A549 (cell line): ENCODE results near the gene TJP2. TPM values are rescaled to one million over a fixed set of nuclear protein-coding genes. Genes with fewer than 3 reads are reported as not detected.

Source experiments
- ATAC-seq, 2 experiments: fragments of 200-7000 bp in 1 of 2; fragments of >200 bp in 1 of 2; cut with Nextera tagmentation in 1 of 2; cut with Tn5 transposase in 1 of 2; 3 replicates each; pipeline versions ENCODE4 v1.8.0 to v1.9.1; 2018 to 2020; ENCODE audit warnings: mild to moderate bottlenecking in 1 of 2, moderate library complexity in 1 of 2
- CTCF ChIA-PET: fragments of 300-600 bp; sonication (Branson Sonifier 250); formaldehyde crosslinking; extraction: SDS; loops from one replicate; lab custom pipeline; 2021; ENCODE audit warnings: antibody characterized with exemption, inconsistent platforms; lab: Yijun Ruan, JAX
- POLR2A ChIA-PET: fragments of 350-600 bp; formaldehyde crosslinking; extraction: SDS; loops from one replicate; lab custom pipeline; 2021; ENCODE audit warnings: antibody characterized with exemption, inconsistent platforms; lab: Yijun Ruan, JAX
- DNase-seq, 2 experiments: peaks; one replicate each; pipeline versions ENCODE4 v3.0.0 to v3.0.0-alpha.2; 2011 to 2016; ENCODE audit warnings: low read depth in 1 of 2, low spot score in 1 of 2
- FAIRE-seq: peaks from 2 replicates; lab custom pipeline; 2011; peaks lifted over from hg19 to GRCh38; lab: Jason Lieb, UNC
- H3K27ac ChIP-seq, 2 experiments: fragments of >200 bp; sonication (Bioruptor Twin); formaldehyde crosslinking; 3 replicates each; pipeline ENCODE4 v1.5.1; 2016 to 2017
- H3K4me1 ChIP-seq: fragments of >200 bp; sonication (Bioruptor Twin); formaldehyde crosslinking; 3 replicates; pipeline ENCODE4 v1.6.1; 2016
- H3K4me2 ChIP-seq: fragments of >200 bp; sonication (Bioruptor Twin); formaldehyde crosslinking; 3 replicates; pipeline ENCODE4 v1.6.1; 2016
- H3K4me3 ChIP-seq: fragments of >200 bp; sonication (Bioruptor Twin); formaldehyde crosslinking; 3 replicates; pipeline ENCODE4 v1.5.1; 2016
- H3K9me3 ChIP-seq: fragments of >200 bp; sonication (Bioruptor Twin); formaldehyde crosslinking; 3 replicates; pipeline ENCODE4 v1.6.1; 2016
- ATOH8 ChIP-seq: fragments of 250-450 bp; sonication (Bioruptor Pico); IDR thresholded peaks from 2 replicates; pipeline ENCODE4 v1.5.0; 2020; ENCODE audit warnings: low read depth, mild to moderate bottlenecking, moderate library complexity
- BHLHE40 ChIP-seq: IDR thresholded peaks from 2 replicates; pipeline ENCODE4 v1.6.1; 2012; ENCODE audit warnings: low read depth, low read length, inconsistent platforms
- CHD4 ChIP-seq: fragments of 200-600 bp; sonication (generic); IDR thresholded peaks from 2 replicates; pipeline ENCODE4 v1.6.1; 2016; ENCODE audit warnings: antibody characterized with exemption, mild to moderate bottlenecking, borderline replicate concordance
- CTCF ChIP-seq: fragments of >200 bp; sonication (Bioruptor Twin); formaldehyde crosslinking; IDR thresholded peaks from 3 replicates; pipeline ENCODE4 v1.5.1; 2016
- EHF ChIP-seq: fragments of 250-450 bp; sonication (Bioruptor Pico); IDR thresholded peaks from 2 replicates; pipeline ENCODE4 v1.5.0; 2020; ENCODE audit warnings: mild to moderate bottlenecking
- ELK1 ChIP-seq: fragments of 150-350 bp; IDR thresholded peaks from 2 replicates; pipeline ENCODE4 v1.6.1; 2014; ENCODE audit warnings: low read depth, mild to moderate bottlenecking, low read length
- ESRRA ChIP-seq: fragments of 150-350 bp; IDR thresholded peaks from 2 replicates; pipeline ENCODE4 v1.6.1; 2014; ENCODE audit warnings: mild to moderate bottlenecking, low read length, borderline replicate concordance
- FOSB ChIP-seq: fragments of 250-450 bp; sonication (Bioruptor Pico); IDR thresholded peaks from 2 replicates; pipeline ENCODE4 v1.5.0; 2020; ENCODE audit warnings: mild to moderate bottlenecking, moderate library complexity
- HEYL ChIP-seq: fragments of 250-450 bp; sonication (Bioruptor Pico); IDR thresholded peaks from 2 replicates; pipeline ENCODE4 v1.8.0; 2021; ENCODE audit warnings: mild to moderate bottlenecking, moderate library complexity
- HOXA7 ChIP-seq: fragments of 250-450 bp; sonication (Bioruptor Pico); IDR thresholded peaks from 2 replicates; pipeline ENCODE4 v1.5.0; 2020; ENCODE audit warnings: mild to moderate bottlenecking, moderate library complexity
- HOXB13 ChIP-seq: fragments of 250-450 bp; sonication (Bioruptor Pico); IDR thresholded peaks from 2 replicates; pipeline ENCODE4 v1.5.0; 2020; ENCODE audit warnings: low read depth, mild to moderate bottlenecking, moderate library complexity
- HOXB5 ChIP-seq: fragments of 250-450 bp; sonication (Bioruptor Pico); IDR thresholded peaks from 2 replicates; pipeline ENCODE4 v1.5.0; 2020; ENCODE audit warnings: mild to moderate bottlenecking, moderate library complexity
- KDM1A ChIP-seq: fragments of 200-600 bp; sonication (generic); IDR thresholded peaks from 2 replicates; pipeline ENCODE4 v1.6.1; 2016; ENCODE audit warnings: low read depth, mild to moderate bottlenecking
- MAZ ChIP-seq: fragments of 150-350 bp; IDR thresholded peaks from 2 replicates; pipeline ENCODE4 v1.6.1; 2014; ENCODE audit warnings: antibody characterized with exemption, low read depth, low read length, borderline replicate concordance
- MYC ChIP-seq: IDR thresholded peaks from 2 replicates; pipeline ENCODE4 v1.6.1; 2012; ENCODE audit warnings: mild to moderate bottlenecking, inconsistent platforms, low read length, improper control_type of control experiment, borderline replicate concordance
- POLR2A ChIP-seq: IDR thresholded peaks from 2 replicates; pipeline ENCODE4 v1.6.1; 2012; ENCODE audit warnings: mild to moderate bottlenecking, low read length
- SREBF2 ChIP-seq: fragments of 450-650 bp; IDR thresholded peaks from 2 replicates; pipeline ENCODE4 v1.6.1; 2014; ENCODE audit warnings: mild to moderate bottlenecking, moderate library complexity
- TP53 ChIP-seq: fragments of 250-450 bp; sonication (Bioruptor Pico); IDR thresholded peaks from 2 replicates; pipeline ENCODE4 v1.5.0; 2021; ENCODE audit warnings: mild to moderate bottlenecking, moderate library complexity
- ZSCAN20 ChIP-seq: fragments of 250-450 bp; sonication (Bioruptor Pico); IDR thresholded peaks from 2 replicates; pipeline ENCODE4 v1.8.0; 2022; ENCODE audit warnings: mild to moderate bottlenecking, moderate library complexity
- WGBS: methylation state at CpG from one replicate; pipeline ENCODE4 v1.1.6; 2017; ENCODE audit errors: missing lambda C conversion rate; 5-methylcytosine and 5-hydroxymethylcytosine counted together
- polyA plus RNA-seq, 4 experiments: library from polyadenylated mRNA; depleted of rRNA in 3 of 4; stranded (reverse); fragments of >200 nt; fragmentation: RNase III in 1 of 4; extraction: RNeasy Plus Mini Kit Qiagen cat#74134 plus additional on column Dnase treatment in 1 of 4; gene quantifications; 2 replicates in 3 of 4; 3 replicates in 1 of 4; pipeline ENCODE4 v1.2.3, GENCODE V29; 2011 to 2017
- TF ChIP-seq, protein P1 (sequence below): fragments of >200 bp; sonication (Bioruptor Twin); formaldehyde crosslinking; IDR thresholded peaks from 3 replicates; pipeline ENCODE4 v1.6.1; 2016
- TF ChIP-seq, protein P2 (sequence below): IDR thresholded peaks from 2 replicates; pipeline ENCODE4 v1.6.1; 2012; ENCODE audit warnings: low read depth, borderline replicate concordance
- TF ChIP-seq, protein P3 (sequence below): fragments of >200 bp; sonication (Bioruptor Twin); formaldehyde crosslinking; IDR thresholded peaks from 2 replicates; pipeline ENCODE4 v1.6.1; 2016

The TJP2 gene
- polyA plus RNA-seq, 2 of the 4 experiments (the other 2 are of a cell fraction), result 1.7 to 3.6 TPM

DNA sequence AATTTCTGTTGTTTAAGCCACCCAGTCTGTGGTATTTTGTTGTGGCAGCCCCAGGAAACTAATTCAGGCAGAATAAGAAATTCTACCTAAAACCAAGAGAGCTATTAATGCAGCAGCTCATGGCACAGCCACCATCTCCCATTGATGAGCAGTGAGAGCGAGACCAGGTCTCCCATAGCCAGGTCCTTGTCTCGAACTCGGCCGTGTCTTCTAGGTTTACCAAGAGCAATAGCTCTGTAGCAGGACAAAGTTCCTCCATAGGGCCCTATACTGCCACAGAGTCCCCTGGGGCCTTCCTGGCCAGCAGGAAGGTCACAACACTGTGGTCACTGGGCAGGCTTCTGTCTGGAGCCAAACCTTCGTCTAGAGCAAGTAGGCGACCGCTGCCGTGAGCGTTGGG lies 34.5 kb upstream of the TJP2 start:
- no peaks in the 10 kb centered on the region for H3K4me1 ChIP-seq
- H3K4me3 ChIP-seq, result no peak overlapping the region
- H3K27ac ChIP-seq, result no peak overlapping the region
- WGBS, result 87% methylated on average over 9 of the region's 9 CpGs
- H3K4me2 ChIP-seq, result no peak overlapping the region
- CTCF ChIA-PET, result interaction anchor here (0.7 to 1.6 kb wide), 7 partner anchors 9 to 85 kb away, joined by 3 to 6 read pairs (median 4); no protein-coding TSS in a partner anchor
- POLR2A ChIA-PET, result no interaction called here
- DNase-seq (no peak), FAIRE-seq (no peak), ATAC-seq (no peak)
- no peak for TF ChIP-seq ZSCAN20 (CRISPR knock-in tag)
- TF ChIP-seq, protein P1, sequence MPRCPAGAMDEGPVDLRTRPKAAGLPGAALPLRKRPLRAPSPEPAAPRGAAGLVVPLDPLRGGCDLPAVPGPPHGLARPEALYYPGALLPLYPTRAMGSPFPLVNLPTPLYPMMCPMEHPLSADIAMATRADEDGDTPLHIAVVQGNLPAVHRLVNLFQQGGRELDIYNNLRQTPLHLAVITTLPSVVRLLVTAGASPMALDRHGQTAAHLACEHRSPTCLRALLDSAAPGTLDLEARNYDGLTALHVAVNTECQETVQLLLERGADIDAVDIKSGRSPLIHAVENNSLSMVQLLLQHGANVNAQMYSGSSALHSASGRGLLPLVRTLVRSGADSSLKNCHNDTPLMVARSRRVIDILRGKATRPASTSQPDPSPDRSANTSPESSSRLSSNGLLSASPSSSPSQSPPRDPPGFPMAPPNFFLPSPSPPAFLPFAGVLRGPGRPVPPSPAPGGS, result no peak
- no peak for TF ChIP-seq MAZ
- TF ChIP-seq ATOH8 (CRISPR knock-in tag), result no peak
- TF ChIP-seq TP53 (CRISPR knock-in tag), result no peak
- H3K9me3 ChIP-seq, result no peaks in the 10 kb centered on the region

DNA sequence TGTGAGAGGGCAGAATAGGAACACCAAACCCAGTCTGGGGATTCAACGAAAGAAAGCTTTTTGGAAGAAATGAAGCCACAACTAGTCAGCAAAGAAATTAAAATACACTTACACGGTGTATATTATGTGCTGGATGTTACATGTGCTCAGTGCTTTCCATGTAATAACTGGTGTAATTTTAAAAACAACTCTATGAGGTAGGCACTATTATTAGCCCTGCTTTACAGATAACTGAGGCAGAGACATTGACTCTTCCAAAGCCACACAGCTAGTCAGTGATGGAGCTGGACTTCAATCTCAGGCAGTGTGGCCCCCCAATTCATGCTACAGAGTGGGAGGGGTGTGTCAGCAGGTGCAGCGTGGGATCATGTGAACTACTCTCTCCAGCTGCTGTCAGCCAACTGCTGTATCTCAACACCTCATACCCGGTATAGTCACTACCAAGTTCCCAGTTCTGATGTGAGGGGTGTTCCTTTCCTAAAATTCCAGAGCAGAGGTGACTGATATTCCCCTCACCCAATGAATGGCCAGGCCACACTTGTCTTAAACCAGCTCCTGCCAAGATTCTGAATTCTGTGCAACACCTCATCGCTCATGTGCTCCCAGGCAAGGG lies 33.8 kb upstream of the TJP2 start:
- POLR2A ChIA-PET, result no interaction called here
- Histone ChIP-seq H3K4me2 (no peak overlapping the region), H3K4me3 (no peak overlapping the region), H3K9me3 (no peaks in the 10 kb centered on the region), H3K4me1 (no peaks in the 10 kb centered on the region), H3K27ac (no peak overlapping the region)
- ATAC-seq, result no peak
- 75% methylated on average over 5 of the region's 5 CpGs for WGBS
- DNase-seq, result no peak
- TF ChIP-seq HEYL (CRISPR knock-in tag) (no peak), HOXB5 (CRISPR knock-in tag) (no peak), ATOH8 (CRISPR knock-in tag) (no peak), CHD4 (no peak), HOXA7 (CRISPR knock-in tag) (no peak), CTCF (no peak), BHLHE40 (no peak), HOXB13 (CRISPR knock-in tag) (no peak), EHF (CRISPR knock-in tag) (no peak), ESRRA (no peak), SREBF2 (no peak), KDM1A (no peak), ELK1 (no peak), FOSB (no peak), POLR2A (no peak), MAZ (no peak), MYC (no peak)
- TF ChIP-seq, protein P2, sequence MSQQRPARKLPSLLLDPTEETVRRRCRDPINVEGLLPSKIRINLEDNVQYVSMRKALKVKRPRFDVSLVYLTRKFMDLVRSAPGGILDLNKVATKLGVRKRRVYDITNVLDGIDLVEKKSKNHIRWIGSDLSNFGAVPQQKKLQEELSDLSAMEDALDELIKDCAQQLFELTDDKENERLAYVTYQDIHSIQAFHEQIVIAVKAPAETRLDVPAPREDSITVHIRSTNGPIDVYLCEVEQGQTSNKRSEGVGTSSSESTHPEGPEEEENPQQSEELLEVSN, result no peak
- TF ChIP-seq, protein P3, sequence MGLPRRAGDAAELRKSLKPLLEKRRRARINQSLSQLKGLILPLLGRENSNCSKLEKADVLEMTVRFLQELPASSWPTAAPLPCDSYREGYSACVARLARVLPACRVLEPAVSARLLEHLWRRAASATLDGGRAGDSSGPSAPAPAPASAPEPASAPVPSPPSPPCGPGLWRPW, result no peak
- no peak for FAIRE-seq
- CTCF ChIA-PET, result interaction anchor here (1.0 to 1.3 kb wide), 5 partner anchors 18 to 86 kb away, joined by 3 to 6 read pairs (median 4); no protein-coding TSS in a partner anchor
